Measurements from ENCODE around the gene RGS9BP.
"Not testable (repeated sequence)": the region's sequence is repeated elsewhere in the genome, so short reads cannot be mapped to it uniquely, and the experiment has no call there.

The RGS9BP gene, protein sequence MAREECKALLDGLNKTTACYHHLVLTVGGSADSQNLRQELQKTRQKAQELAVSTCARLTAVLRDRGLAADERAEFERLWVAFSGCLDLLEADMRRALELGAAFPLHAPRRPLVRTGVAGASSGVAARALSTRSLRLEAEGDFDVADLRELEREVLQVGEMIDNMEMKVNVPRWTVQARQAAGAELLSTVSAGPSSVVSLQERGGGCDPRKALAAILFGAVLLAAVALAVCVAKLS

DNA sequence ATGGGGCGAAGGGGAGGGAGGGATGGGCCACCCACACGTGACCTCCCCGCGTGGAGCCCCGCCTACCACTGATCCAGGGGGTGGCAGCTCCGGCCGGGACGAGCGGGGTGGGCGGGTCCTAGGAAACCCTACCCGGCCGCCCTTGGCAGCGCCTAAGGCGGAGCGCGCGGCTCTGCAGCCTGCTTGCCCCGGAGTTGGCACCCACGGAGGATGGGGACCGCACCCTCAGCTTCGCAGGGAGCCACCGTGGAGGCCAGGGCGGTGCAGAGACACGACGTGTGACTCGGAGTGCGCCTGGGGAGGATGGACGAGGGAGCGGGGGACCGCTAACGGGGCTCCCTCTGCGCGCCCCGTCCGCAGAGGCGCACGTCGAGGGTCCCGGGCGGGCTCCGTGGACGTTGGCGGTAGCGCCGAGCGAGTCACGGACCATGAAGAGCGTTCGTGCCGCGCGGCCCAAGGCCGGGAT lies at the start of gene RGS9BP:
TSS of gene RGS9BP (plus strand) at position 129 of the 466 bp plus-strand sequence. CDS start 416 bp downstream, outside the sequence.
- DNase-seq (ENCODE audit: low read depth in 2 of 2), result peak; percentile 21 to 46

DNA sequence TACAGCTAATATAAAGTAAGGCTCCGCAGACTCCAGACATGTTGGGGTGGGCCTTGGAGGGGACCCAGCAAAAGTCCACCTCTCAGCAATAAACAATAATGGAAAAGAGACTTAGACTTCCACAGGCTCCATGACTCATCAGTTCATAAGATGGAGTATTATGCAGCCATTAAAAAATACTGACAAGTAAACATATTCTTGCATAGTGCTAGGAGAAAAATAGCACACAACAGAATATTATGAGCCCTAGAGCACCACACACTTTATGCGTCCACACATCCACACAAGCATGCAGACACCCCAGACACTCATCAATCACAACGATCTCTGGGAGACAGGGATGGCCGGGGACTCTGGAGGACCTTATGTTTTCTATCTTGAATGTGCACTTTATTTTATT lies 48.7 kb upstream of the RGS9BP start:
- no peak for DNase-seq (ENCODE audit: low read depth in 2 of 2)

DNA sequence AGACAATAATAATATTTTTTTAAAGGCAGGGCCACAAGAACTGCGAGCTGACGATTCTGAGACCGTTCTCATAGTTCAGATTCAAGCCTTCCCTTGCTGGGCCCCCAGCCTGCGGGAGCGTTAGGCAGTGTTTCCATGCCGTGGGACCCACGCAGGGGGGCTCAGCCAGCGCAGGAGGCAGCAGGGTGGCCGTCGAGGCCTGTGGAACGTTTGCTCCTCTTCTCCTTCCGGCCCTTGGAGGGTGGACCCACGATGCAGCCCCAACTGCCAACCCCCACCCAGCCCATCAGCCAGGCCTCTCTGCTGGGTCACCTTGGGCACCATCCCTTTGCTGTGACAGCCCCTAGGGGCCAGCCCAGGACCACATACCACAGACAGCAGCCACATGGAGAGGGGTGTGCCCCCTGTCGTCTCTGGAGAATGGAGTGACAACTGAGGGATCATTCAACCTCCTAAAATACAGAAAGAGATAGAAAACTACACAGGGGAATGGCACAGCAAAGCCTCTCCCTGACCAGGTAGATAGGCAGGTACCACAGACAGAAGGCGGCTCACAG lies 47.9 kb upstream of the RGS9BP start:
- DNase-seq (ENCODE audit: low read depth in 2 of 2), result no peak

DNA sequence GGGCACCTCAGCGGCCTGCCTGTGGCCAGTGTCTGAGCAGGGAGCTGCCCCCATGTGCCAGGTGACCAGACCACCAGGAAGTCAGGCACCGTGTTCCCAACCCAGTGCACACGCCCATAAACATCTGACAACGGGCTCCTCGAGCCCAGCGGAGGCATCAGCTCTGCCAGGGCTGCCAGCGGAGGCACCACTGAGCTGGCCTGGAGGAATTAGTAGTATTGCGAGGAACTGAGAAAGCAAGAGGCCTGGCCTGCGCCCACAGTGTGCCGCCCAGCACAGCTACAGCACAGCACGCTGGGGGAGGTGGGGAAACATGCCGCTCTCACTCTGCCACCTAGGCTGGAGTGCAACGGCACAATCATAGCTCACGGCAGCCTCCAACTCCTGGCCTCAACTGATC lies 45.3 kb upstream of the RGS9BP start:
- no peak for DNase-seq (ENCODE audit: low read depth in 2 of 2)

DNA sequence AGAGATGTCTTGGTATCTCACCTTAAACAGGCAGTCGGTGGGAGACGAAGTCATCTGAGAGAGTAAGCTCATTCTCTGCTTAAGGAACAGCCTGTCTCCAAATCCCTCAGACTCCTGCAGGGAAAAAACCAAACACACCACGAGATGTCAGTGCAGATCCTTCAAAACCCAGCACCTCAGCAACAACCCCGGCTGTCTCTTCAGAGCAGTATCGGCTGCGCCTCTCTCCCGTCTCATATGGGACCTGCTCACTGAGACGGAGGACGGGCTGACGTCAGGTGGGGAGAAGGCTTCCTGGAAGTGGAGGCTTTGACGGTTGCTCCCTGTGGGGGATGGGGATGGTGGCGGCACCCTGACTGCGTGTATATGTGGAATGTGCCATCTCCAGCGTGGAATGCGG lies 44.3 kb upstream of the RGS9BP start:
- DNase-seq (ENCODE audit: low read depth in 2 of 2), result no peak

DNA sequence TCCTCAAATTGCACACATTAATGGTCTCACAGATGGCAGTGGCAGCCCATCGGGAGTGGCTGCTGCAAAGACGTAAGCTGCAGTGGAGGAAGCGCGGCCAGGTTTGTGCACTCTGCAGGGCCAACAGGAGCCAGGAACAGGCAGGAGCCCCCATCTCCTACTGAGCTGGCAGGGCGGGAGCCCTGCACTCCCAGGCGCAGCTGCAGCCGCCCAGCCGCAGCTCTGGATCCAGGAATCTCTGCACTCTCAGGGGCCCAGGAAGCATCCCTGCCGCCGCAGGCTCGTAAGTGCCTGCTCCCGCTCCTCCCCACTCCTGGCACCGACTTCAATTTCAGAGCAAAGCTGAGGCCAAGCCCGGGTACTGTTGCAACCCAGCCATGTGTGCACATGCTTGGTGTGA lies 38.2 kb upstream of the RGS9BP start:
- no peak for DNase-seq (ENCODE audit: low read depth in 2 of 2)

DNA sequence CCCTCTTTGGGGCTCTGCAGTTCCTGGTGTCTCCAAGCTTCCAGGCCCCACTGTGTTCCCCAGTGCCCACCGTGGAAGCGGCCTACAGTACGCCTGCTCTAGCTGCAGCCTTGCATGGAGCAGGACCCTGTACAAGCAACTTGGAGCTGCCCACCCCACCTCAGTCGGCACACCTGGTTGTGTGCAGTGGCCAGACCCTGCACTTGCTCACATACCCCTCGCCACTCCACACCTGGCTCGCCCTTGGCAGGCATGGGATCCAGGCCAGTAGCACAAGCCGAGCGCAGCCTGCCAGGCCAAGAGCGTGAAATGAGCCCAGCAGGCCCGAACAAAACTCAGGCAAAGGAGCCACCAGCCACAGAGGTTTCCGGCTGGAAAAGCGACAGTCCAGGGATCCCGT lies 37.0 kb upstream of the RGS9BP start:
- DNase-seq (ENCODE audit: low read depth in 2 of 2), result no peak

DNA sequence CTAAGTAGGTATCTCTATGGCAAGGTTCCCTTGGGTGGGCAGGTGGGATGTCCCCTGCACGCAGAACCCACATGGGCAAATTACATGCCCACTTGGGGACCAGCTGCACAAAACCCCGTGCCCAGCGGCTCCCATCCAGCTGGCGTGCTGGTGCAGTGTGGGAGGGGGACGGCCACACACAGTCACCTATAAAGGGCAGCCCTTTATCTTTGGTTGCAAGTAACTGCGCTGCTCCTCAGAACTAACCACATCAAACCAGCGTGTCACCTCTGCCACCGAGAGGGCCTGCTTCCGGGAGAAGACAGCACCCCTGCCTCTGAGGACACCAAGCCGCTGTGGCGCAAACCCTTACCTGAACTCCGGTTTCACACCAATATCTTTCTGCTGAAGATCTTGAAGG lies 32.9 kb upstream of the RGS9BP start:
- DNase-seq (ENCODE audit: low read depth in 2 of 2), result peak; percentile 36 to 46

DNA sequence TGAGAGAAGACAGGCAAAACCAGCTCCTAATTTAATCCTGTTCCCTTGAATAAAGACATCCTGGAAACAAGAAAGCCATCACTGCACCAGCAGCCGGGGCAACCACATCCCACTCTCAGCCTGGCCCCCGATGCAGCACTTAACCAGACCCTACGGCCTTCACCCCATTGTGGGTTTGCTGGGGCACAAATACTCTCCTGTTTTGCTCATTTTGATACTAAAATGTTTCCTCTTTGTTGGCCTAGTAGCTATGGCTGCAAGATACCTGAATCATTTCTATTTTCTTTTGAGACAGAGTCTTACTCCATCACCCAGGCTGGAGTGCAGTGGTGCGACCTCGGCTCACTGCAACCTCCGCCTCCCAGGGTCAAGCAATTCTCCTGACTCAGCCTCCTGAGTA lies 29.1 kb upstream of the RGS9BP start:
- no peak for DNase-seq (ENCODE audit: low read depth in 2 of 2)

DNA sequence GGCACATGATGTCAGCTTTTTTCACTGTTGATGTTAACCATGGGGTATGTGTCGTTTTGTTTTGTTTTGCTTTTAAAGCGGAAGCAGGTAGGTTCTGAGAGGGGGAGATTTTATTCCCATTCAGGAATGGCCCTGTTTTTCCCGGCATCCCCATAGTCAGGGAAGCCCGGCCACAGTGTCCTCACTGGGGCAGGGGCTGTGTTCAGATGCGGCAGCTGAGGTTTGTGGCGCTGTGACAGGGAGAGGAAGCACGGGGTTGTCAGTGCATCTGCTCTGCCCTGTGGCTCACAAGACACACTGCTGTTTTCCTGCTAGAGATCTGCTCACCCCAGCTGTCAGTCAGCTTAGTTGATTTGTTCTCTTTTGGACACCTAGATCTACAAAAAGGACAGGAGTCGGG lies 28.3 kb upstream of the RGS9BP start:
- no peak for DNase-seq (ENCODE audit: low read depth in 2 of 2)

DNA sequence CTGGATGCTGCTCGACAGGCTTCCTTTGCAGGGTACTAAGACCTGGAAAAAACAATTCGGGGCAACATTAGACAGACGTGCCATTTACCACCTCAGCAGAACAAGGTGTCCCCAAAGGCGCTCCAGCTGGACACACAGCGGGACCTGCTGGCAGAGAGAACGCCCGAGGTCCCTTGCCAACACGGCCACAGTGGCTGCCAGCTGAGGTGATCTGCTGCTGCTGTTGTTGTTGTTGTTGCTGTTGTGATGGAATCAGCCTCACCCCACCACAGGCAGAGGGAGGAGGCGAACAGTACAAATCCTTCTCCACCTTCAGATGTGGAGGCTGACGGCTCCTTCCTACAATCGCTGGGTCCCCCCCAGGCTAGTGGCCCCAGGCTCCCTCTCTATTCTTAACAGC lies 25.9 kb upstream of the RGS9BP start:
- no peak for DNase-seq (ENCODE audit: low read depth in 2 of 2)

DNA sequence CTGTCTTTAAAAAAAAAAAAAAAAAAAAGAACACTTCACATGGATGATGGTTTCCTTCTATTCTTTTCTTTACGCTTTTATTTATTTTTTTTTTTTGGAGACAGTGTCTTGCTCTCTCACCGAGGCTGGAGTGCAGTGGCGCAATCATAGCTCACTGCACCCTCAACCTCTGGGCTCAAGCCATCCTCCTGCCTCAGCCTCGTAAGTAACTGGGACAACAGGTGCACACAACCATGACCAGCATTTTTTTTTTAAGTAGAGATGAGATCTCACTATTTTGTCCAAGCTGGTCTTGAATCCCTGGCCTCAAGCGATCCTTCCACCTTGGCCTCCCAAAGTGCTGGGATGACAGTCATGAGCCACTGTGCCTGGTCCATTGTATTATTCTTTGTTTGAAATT lies 25.0 kb upstream of the RGS9BP start:
- DNase-seq (ENCODE audit: low read depth in 2 of 2), result no peak

DNA sequence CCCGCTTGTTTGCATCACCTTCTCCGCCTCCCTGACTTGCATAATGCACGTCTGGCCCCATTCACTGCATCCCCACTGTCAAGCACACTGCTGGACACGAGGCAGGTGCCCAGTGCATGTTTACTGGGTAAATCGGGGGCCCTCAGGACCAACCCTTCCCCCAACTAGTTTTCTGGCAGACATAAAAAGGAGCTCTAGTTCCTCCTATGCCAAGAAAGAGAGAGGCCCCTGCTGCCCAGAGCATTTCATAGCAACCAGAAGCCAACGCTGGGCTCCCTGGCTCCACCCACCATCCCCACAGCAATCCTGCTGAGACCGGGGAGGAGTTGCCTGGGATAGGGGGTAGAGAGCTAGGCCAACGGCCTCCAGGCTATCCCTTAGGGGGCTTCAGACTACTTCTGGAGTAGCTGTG lies 23.9 kb upstream of the RGS9BP start:
- DNase-seq (ENCODE audit: low read depth in 2 of 2), result no peak

DNA sequence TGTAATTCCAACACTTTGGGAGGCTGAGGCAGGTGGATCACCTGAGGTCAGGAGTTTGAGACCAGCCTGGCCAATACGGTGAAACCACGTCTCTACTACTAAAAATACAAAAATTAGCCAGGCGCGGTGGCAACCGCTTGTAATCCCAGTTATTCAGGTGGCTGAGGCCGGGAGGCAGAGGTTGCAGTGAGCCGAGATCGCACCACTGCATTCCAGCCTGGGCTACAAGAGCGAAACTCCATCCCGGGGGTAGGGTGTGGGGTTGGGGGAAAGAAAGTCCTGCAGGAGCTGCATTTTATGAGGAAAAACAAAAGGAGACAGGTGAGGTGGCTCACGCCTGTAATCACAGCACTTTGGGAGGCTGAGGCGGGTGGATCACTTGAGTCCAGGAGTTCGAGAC lies 23.3 kb upstream of the RGS9BP start:
- not testable (repeated sequence) for DNase-seq (ENCODE audit: low read depth in 2 of 2)

DNA sequence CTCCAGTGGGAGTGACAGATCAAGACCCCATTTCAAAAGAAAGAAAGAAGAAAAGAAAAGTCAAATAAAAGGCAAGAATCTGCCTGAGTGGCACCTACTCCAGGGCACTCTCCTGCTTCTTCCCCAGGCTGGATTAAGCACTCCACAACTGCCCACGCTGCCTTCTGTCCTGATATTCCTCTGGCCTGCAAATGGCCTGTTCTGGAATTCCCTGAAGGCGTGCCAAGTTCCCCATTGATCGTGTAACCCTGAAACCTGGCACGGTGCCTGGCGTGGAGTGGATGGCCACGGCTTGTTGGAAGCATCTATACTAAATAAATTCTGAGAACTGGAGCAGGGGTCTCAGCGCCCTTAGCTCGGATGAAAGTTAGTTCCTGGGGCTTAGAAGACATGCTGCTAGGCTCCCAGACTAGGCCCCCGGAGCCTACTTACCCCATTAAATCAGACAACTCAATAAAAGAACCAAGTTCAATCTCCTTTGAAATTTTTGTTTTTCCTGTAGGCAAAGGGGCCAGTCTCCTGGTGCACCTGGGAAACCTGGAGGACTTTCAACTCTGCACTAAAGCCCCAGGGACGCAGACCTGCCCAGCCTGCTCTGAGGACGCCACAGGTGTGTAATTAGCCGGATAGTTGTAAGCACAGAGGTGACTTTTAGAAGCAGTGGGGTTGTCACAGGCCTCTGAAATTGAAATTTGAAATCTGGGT lies 22.6 kb upstream of the RGS9BP start:
- no peak for DNase-seq (ENCODE audit: low read depth in 2 of 2)

DNA sequence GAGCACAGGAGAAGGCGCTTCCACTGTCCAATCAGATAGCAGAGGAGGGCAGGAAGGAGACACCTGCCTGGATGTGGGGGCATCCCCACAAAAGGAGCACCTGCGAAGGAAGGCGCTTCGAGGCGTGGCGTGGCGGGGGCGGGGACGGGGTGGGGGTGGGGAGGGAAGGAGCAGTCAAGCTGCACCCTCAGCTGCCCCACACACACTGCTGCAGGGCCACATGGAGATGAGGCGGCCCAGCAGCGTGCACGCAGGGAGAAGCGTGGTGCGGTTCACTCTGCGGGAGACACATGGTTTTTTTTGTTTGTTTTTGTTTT lies 22.1 kb upstream of the RGS9BP start:
- DNase-seq (ENCODE audit: low read depth in 2 of 2), result no peak

DNA sequence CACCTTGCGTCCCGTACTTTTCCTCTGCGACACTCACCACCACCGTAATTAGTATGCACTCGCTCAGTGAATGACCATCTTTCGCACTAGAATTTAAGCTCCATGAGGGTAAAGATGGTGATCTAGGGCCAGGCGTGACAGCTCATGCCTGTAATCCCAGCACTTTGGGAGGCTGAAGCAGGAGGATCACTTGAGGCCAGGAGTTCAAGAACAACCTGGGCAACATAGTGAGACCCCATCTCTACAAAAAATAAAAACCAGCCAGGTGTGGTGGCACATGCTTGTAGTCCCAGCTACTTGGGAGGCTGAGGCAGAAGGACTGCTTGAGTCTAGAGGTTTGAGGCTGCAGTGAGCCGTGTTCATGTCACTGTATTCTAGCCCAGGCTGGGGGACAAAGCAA lies 19.3 kb upstream of the RGS9BP start:
- not testable (repeated sequence) for DNase-seq (ENCODE audit: low read depth in 2 of 2)

DNA sequence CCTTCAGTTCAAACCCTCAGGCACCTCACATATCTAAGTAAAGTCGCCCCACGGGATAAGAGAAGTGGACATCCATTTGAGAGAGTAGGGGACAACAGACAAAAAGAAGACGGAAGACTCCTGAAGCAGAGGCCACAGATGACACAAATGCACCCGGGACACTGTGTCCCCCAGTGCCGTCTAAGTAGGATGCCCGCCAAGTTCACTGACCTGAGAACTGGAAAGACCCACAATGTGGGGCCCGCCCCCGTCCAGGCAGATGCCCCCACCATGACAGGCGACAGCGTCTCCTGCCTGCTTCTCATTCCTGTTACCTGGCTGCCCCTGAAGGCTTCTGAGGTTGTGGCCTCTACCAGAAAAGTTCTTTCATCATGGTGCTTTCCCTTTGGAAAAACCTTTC lies 17.6 kb upstream of the RGS9BP start:
- no peak for DNase-seq (ENCODE audit: low read depth in 2 of 2)

DNA sequence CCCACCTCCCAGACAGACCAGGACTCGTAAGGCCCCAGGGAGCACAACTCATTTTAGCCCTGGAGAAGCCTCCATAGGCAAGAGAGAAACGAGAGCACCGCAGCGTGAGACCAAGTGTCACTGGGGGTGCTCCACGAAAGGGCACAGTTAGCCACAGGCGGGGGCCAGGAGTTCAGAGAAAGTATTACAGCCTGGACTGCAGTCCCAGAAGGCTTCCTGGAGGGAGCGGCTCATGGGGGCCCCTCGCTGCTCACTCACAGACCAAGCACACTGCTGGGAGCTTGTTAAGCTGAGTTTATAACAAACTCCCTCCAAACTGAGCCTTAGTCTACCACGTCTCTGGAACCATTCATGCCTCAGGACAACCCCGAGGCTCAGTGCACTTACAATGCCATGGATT lies 17.1 kb upstream of the RGS9BP start:
- no peak for DNase-seq (ENCODE audit: low read depth in 2 of 2)

DNA sequence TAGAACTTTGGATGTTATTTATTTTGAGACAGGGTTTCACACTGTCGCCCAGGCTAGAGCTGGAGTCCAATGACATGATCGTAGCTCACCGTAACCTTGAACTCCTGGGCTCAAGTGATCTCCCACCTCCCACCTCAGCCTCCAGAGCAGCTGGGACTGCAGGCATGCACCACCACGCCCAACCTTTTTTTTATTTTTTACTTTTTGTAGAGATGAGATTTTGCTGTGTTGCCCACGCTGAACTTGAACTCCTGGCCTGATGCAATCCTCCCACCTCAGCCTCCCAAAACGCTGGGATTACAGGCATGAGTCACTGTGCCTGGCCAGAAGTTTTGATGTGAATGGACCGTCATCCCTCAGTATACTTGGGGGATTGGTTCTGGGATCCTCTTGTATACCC lies 14.3 kb upstream of the RGS9BP start:
- no peak for DNase-seq (ENCODE audit: low read depth in 2 of 2)

DNA sequence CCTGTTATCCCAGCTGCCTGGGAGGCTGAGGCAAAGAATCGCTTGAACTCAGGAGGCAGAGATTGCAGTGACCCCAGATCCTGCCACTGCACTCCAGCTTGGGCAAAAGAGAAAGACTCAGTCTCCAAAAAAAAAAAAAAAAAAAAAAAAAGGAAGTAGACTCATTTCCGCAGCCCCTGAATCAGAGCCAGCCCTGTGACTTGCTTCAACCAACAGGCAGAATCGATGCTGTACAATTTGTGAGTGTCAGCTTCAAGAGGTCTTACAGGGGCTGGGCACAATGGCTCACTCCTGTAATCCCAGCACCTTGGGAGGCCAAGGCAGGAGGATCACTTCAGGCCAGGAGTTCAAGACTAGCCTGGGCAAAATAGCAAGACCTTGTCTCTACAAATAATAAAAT lies 13.5 kb upstream of the RGS9BP start:
- no peak for DNase-seq (ENCODE audit: low read depth in 2 of 2)

DNA sequence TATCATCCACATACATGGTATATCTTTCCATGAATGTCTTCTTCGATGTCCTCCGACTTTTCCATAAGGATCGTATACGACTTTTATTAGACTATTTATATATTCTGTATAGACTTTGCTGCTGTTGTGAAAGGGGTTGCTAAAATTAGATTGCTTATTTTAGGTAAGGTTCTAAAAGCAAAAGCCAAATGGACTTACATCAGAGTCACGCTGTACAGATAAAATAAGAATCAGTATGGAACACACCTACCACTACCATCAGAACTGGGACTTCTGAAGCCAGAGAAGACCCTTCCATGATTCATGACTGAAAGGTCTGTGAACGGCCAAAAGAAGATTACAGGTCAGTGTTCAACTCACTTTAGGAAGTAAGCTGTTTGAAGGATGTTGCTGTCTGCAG lies 9.6 kb upstream of the RGS9BP start:
- DNase-seq (ENCODE audit: low read depth in 2 of 2), result no peak

DNA sequence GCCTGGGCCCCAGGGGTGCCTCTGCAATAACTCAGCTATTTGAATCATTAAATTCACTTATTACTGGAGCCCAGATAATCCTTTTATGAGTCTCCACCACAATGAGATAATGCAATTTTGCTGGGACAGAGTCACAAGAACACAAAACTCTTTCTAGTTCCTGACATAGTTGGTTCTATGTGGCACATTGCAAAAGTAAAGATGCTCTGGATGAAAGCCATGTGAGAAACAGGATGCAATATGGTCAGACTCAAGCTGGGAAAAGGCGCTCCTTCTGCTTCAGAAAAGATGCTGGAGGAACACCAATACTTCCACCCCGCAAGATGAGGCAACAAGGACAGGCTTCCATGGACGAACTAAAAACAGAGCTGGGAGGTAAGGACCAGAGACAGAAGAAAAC lies 6.3 kb upstream of the RGS9BP start:
- no peak for DNase-seq (ENCODE audit: low read depth in 2 of 2)

Measured in stimulated activated CD8-positive, alpha-beta memory T cell treated with anti-CD3 and anti-CD28 coated beads, Interleukin-7, amount 100 ng/mL, for 4 hours (primary cell).